HepG2 (cell line): ENCODE measurements around the gene KRTAP5-6. TPM values are rescaled to one million over a fixed set of nuclear protein-coding genes. Genes with fewer than 3 reads are reported as not detected.
"Not testable (repeated sequence)": the region's sequence is repeated elsewhere in the genome, so short reads cannot be mapped to it uniquely, and the experiment has no call there.

ENCODE experiments used
- ATAC-seq: fragments of 200-7000 bp; cut with Tn5 transposase; 3 replicates; pipeline ENCODE4 v1.9.1; 2020; ENCODE audit warnings: mild to moderate bottlenecking, moderate library complexity
- BruUV-seq: library from RNA; stranded (reverse); fragments of 400-500 nt; replicated peaks from 2 replicates; lab custom pipeline; 2021; lab: Mats Ljungman, UMichigan
- CTCF ChIA-PET: fragments of 300-600 bp; formaldehyde crosslinking; extraction: SDS; loops from one replicate; lab custom pipeline; 2021; ENCODE audit warnings: low total read pairs, inconsistent platforms, low intra/inter-chr PET ratio; lab: Yijun Ruan, JAX
- POLR2A ChIA-PET: fragments of 350-600 bp; sonication (Branson Sonifier 250); formaldehyde crosslinking; loops from one replicate; lab custom pipeline; 2020; ENCODE audit warnings: antibody characterized with exemption, inconsistent platforms; lab: Yijun Ruan, JAX
- DNase-seq: peaks from one replicate; pipeline ENCODE4 v3.0.0-alpha.2; 2015; ENCODE audit warnings: low spot score
- FAIRE-seq: peaks from 3 replicates; lab custom pipeline; 2011; peaks lifted over from hg19 to GRCh38; lab: Jason Lieb, UNC
- H2AFZ ChIP-seq: one replicate; pipeline ENCODE4 v1.6.1; 2011; ENCODE audit warnings: low read length, inconsistent platforms
- H3K27ac ChIP-seq: fragments of 300-600 bp; 3 replicates; pipeline ENCODE4 v1.8.0; 2011; ENCODE audit warnings: mixed run types, mild to moderate bottlenecking, mixed read lengths, low read length, inconsistent platforms; ENCODE audit not compliant: insufficient read depth; ENCODE audit errors: extremely low read length
- H3K27me3 ChIP-seq, 2 experiments: fragments of 200-600 bp in 1 of 2; 2 replicates in 1 of 2; 3 replicates in 1 of 2; pipeline versions ENCODE4 v1.6.0 to v1.8.0; 2011; ENCODE audit warnings: low read length in 2 of 2, mild to moderate bottlenecking in 2 of 2, moderate library complexity in 2 of 2, inconsistent platforms in 1 of 2; ENCODE audit not compliant: insufficient read depth in 2 of 2, control insufficient read depth in 1 of 2
- H3K36me3 ChIP-seq, 2 experiments: fragments of 200-600 bp in 1 of 2; replicated peaks in 1 of 2; 2 replicates in 1 of 2; 3 replicates in 1 of 2; pipeline versions ENCODE4 v1.5.1 to v1.8.0; 2011; ENCODE audit warnings: low read length in 2 of 2, inconsistent platforms in 1 of 2; ENCODE audit not compliant: insufficient read depth in 2 of 2, control insufficient read depth in 1 of 2
- H3K4me1 ChIP-seq: 2 replicates; pipeline ENCODE4 v1.5.1; 2012; ENCODE audit warnings: low read length, inconsistent platforms; ENCODE audit not compliant: insufficient read depth
- H3K4me2 ChIP-seq: 2 replicates; pipeline ENCODE4 v1.6.0; 2011; ENCODE audit warnings: low read depth, low read length, inconsistent platforms
- H3K4me3 ChIP-seq, 3 experiments: fragments of 200-600 bp in 1 of 3; sonication (generic), shearing (Covaris generic) in 1 of 3; replicated peaks in 1 of 3; 2 replicates each; pipeline ENCODE4 v1.5.1; 2011 to 2016; ENCODE audit warnings: low read length in 3 of 3, inconsistent platforms in 2 of 3, low read depth in 2 of 3, mild to moderate bottlenecking in 2 of 3, control low read depth in 1 of 3, mixed read lengths in 1 of 3; ENCODE audit not compliant: insufficient read depth in 1 of 3
- H3K79me2 ChIP-seq: one replicate; pipeline ENCODE4 v1.6.1; 2011; ENCODE audit warnings: low read length, inconsistent platforms; ENCODE audit not compliant: insufficient read depth
- H3K9ac ChIP-seq: 2 replicates; pipeline ENCODE4 v1.6.0; 2011; ENCODE audit warnings: mild to moderate bottlenecking, low read depth, low read length, inconsistent platforms; ENCODE audit not compliant: insufficient read depth
- H3K9me3 ChIP-seq: 2 replicates; pipeline ENCODE4 v1.5.1; 2012; ENCODE audit warnings: mild to moderate bottlenecking, low read length
- H4K20me1 ChIP-seq: 2 replicates; pipeline ENCODE4 v1.6.0; 2011; ENCODE audit warnings: inconsistent platforms, mild to moderate bottlenecking, low read length, moderate library complexity; ENCODE audit not compliant: insufficient read depth
- HOXA3 ChIP-seq: sonication (generic); formaldehyde crosslinking; IDR thresholded peaks from 2 replicates; pipeline ENCODE4 v1.5.0; 2020; ENCODE audit warnings: missing genetic modification reagents
- MED1 ChIP-seq: sonication (generic); formaldehyde crosslinking; IDR thresholded peaks from 2 replicates; pipeline ENCODE4 v1.4.0; 2020; ENCODE audit warnings: missing genetic modification reagents
- POLR2AphosphoS5 ChIP-seq: IDR thresholded peaks from 2 replicates; pipeline ENCODE4 v1.6.1; 2012; ENCODE audit warnings: low read depth, low read length
- REL ChIP-seq: sonication (generic); formaldehyde crosslinking; conservative IDR thresholded peaks from 2 replicates; pipeline ENCODE4 v1.8.0; 2022; ENCODE audit warnings: mild to moderate bottlenecking, missing genetic modification reagents, moderate library complexity
- ZBTB38 ChIP-seq: sonication (generic); formaldehyde crosslinking; IDR thresholded peaks from 2 replicates; pipeline ENCODE4 v1.5.1; 2020; ENCODE audit warnings: mild to moderate bottlenecking, missing genetic modification reagents
- ZC3H13 ChIP-seq: sonication (generic); formaldehyde crosslinking; IDR thresholded peaks from 2 replicates; pipeline ENCODE4 v1.8.1; 2023; ENCODE audit warnings: mild to moderate bottlenecking, missing genetic modification reagents, moderate library complexity
- ZC3H4 ChIP-seq: sonication (generic); formaldehyde crosslinking; IDR thresholded peaks from 2 replicates; pipeline ENCODE4 v1.4.0; 2020; ENCODE audit warnings: missing genetic modification reagents, borderline replicate concordance
- ZNF687 ChIP-seq: sonication (generic); formaldehyde crosslinking; IDR thresholded peaks from 2 replicates; pipeline ENCODE4 v1.5.1; 2020; ENCODE audit warnings: mild to moderate bottlenecking, missing genetic modification reagents, moderate library complexity
- WGBS: methylation state at CpG from one replicate; pipeline ENCODE4 v1.1.6; 2017; ENCODE audit warnings: low lambda C conversion rate; 5-methylcytosine and 5-hydroxymethylcytosine counted together
- in situ Hi-C: cut with HindIII; loops from 2 replicates; pipeline ENCODE4 v1.10.0; 2017; ENCODE audit warnings: low pct_unique_long_range_greater_than_20kb; ENCODE audit not compliant: extremely low pct_ligation_motif_present
- intact Hi-C: fragments of 100-400 bp; cut with micrococcal nuclease; formaldehyde crosslinking; loops from one replicate; pipeline ENCODE4 v1.10.0; 2022; ENCODE audit not compliant: unreplicated experiment
- polyA plus RNA-seq, 8 experiments: library from polyadenylated mRNA; depleted of rRNA in 3 of 8; stranded (reverse) in 7 of 8; unstranded in 1 of 8; fragments of >200 nt; fragmentation: Illumina TruSeq in 4 of 8; extraction: Trizol in 4 of 8; gene quantifications; 2 replicates each; pipeline versions ENCODE4 v1.2.1 to v1.2.3, GENCODE V29; 2011 to 2016; ENCODE audit warnings: low read depth in 4 of 8, missing spikeins in 1 of 8, mixed read lengths in 1 of 8; ENCODE audit not compliant: insufficient read depth in 1 of 8
- total RNA-seq, 5 experiments: library from RNA; depleted of rRNA; stranded (reverse); fragments of >200 nt; fragmentation: Illumina TruSeq; extraction: Trizol; gene quantifications; 2 replicates each; pipeline ENCODE4 v1.2.3, GENCODE V29; 2016; ENCODE audit warnings: low read depth in 1 of 5

Gene KRTAP5-6
- total and polyA plus RNA-seq, 2 of the 13 experiments (the other 11 are each of a cell fraction or from before 2014, with no cell fraction given) = not detected

GRCh38 chr11:1688336-1688947 lies 8.6 kb upstream of the KRTAP5-6 start:
- DNase-seq, POLR2A ChIA-PET, H3K36me3 ChIP-seq, H3K79me2 ChIP-seq, H3K27me3 ChIP-seq, H3K9ac ChIP-seq, in situ Hi-C loops, H2AFZ ChIP-seq, intact Hi-C loops, H3K4me2 ChIP-seq, H3K9me3 ChIP-seq, H3K4me3 ChIP-seq, H4K20me1 ChIP-seq, CTCF ChIA-PET, ATAC-seq: not testable (repeated sequence)
- Histone ChIP-seq H3K27ac (peak overlapping the region; percentile 100), H3K4me1 (peaks cover 64% of the 10 kb centered on the region)
- WGBS = 96% methylated on average over 16 of the region's 19 CpGs
- TSS peak; percentile 81 for BruUV-seq
- TF ChIP-seq POLR2AphosphoS5 (peak; percentile 44; the same call in 1 of the 2 replicates), MED1 (peak; percentile 53; the same call in 1 of the 2 replicates), ZC3H4 (CRISPR knock-in tag) (peak; percentile 64; the same call in 1 of the 2 replicates), ZBTB38 (CRISPR knock-in tag) (peak; percentile 79), REL (CRISPR knock-in tag) (peak; percentile 8; the same call in 1 of the 2 replicates), ZNF687 (CRISPR knock-in tag) (peak; percentile 80), ZC3H13 (CRISPR knock-in tag) (0 out of 2 replicates have a peak, but pooled peaks have one; percentile 32), HOXA3 (CRISPR knock-in tag) (0 out of 2 replicates have a peak, but pooled peaks have one; percentile 9)
- FAIRE-seq = peak; percentile 39
